Transverse colon (tissue), 4 donors: ENCODE data around the gene R3HDML. TPM values are rescaled to one million over a fixed set of nuclear protein-coding genes. Genes with fewer than 3 reads are reported as not detected.

ENCODE experiments used
- DNase-seq: peaks from one replicate; pipeline ENCODE4 v3.0.0-alpha.2; 2019
- H3K27ac ChIP-seq, 4 donors: fragments of 200-600 bp; sonication (generic); 2 replicates each; pipeline ENCODE4 v1.5.1; 2016 to 2018; ENCODE audit warnings: inconsistent platforms in 4 of 4
- H3K27me3 ChIP-seq: fragments of 200-600 bp; sonication (generic); 2 replicates; pipeline ENCODE4 v1.5.1; 2017; ENCODE audit warnings: inconsistent platforms
- H3K36me3 ChIP-seq, 4 donors: fragments of 200-600 bp; sonication (generic); 2 replicates each; pipeline ENCODE4 v1.5.1; 2017 to 2019; ENCODE audit warnings: inconsistent platforms in 4 of 4
- H3K4me1 ChIP-seq, 4 donors: fragments of 200-600 bp; sonication (generic); 2 replicates each; pipeline ENCODE4 v1.5.1; 2017 to 2020; ENCODE audit warnings: inconsistent platforms in 4 of 4
- H3K4me3 ChIP-seq, 4 donors: fragments of 200-600 bp; sonication (generic); 1 replicate in 1 of 4; 2 replicates in 3 of 4; pipeline versions ENCODE4 v1.5.1 to v1.6.1; 2017 to 2019; ENCODE audit warnings: inconsistent platforms in 4 of 4
- H3K9me3 ChIP-seq, 2 donors: fragments of 200-600 bp; sonication (generic); 2 replicates each; pipeline ENCODE4 v1.5.1; 2017 to 2019; ENCODE audit warnings: inconsistent platforms in 2 of 2
- EP300 ChIP-seq: sonication (generic); formaldehyde crosslinking; IDR thresholded peaks from one replicate; pipeline ENCODE4 v1.6.1; 2017; ENCODE audit warnings: antibody characterized with exemption, low read depth
- POLR2A ChIP-seq: fragments of 450-650 bp; IDR thresholded peaks from one replicate; pipeline ENCODE4 v1.6.1; 2016; ENCODE audit warnings: antibody characterized with exemption, mild to moderate bottlenecking, moderate library complexity
- POLR2AphosphoS5 ChIP-seq, 3 donors: sonication (generic); formaldehyde crosslinking; IDR thresholded peaks; one replicate each; pipeline ENCODE4 v1.6.1; 2016; ENCODE audit warnings: antibody characterized with exemption in 3 of 3
- WGBS, 2 donors: methylation state at CpG; one replicate each; pipeline ENCODE4 v1.1.5; 2018; ENCODE audit warnings: low coverage in 1 of 2; 5-methylcytosine and 5-hydroxymethylcytosine counted together
- in situ Hi-C, 4 donors: fragments of 200-750 bp; cut with MboI; loops; one replicate each; pipeline versions ENCODE4 v1.15.0 to v1.15.1; 2017; ENCODE audit warnings: low sequenced_read_pairs in 3 of 4, low pct_ligation_motif_present in 1 of 4, low pct_unique_long_range_greater_than_20kb in 1 of 4
- intact Hi-C: fragments of 100-400 bp; cut with DNase I; formaldehyde crosslinking; loops from one replicate; pipeline ENCODE4 v1.15.1; 2023; ENCODE audit warnings: low total_unique reads
- total RNA-seq, 4 donors: library from RNA; depleted of rRNA; stranded (reverse); fragments of >200 nt; gene quantifications; one replicate each; pipeline ENCODE4 v1.1.0, GENCODE V29; 2016
- TF ChIP-seq, protein P1 (sequence below), 5 experiments: fragments of 200-600 bp in 3 of 5; fragments of 450-650 bp in 2 of 5; sonication (generic) in 3 of 5; IDR thresholded peaks; 1 replicate in 2 of 5; 2 replicates in 3 of 5; pipeline ENCODE4 v1.5.1; 2016 to 2017; ENCODE audit warnings: antibody characterized with exemption in 5 of 5, inconsistent platforms in 3 of 5, mild to moderate bottlenecking in 2 of 5, moderate library complexity in 1 of 5

R3HDML gene
- total RNA-seq, 4 donors from 2014 or later, result not detected

DNA sequence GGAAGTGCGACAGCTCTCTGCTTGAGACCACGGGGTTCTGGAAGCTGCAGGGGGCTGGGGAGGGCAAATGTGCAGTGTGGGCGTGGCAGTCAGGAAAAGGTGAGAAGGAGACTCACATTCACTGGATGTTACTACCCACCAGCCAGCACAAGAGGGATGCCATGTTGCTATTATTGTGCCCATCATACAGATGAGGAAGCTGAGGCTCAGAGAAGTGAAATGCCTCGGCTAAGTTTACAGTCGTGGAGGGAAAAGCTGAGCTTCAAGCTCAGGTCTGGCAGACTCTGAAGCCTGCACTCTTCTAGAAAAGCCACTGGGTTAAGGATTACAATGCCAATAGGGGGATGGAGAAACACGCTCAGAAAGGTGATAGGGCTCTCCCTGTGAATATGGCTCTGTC, 53.0 kb downstream of the R3HDML start:
- Histone ChIP-seq H3K4me1 (peaks cover 0 to 49% (median 26%) of the 10 kb centered on the region in 4 donors), H3K4me3 (no peak overlapping the region), H3K27ac (no peak overlapping the region), H3K9me3 (no peaks in the 10 kb centered on the region), H3K36me3 (no peaks in the 10 kb centered on the region), H3K27me3 (peaks cover 14% of the 10 kb centered on the region)
- TF ChIP-seq EP300 (no peak), POLR2AphosphoS5 (IDR thresholded peaks at IDR 0.05) (no peak)
- TF ChIP-seq, protein P1, sequence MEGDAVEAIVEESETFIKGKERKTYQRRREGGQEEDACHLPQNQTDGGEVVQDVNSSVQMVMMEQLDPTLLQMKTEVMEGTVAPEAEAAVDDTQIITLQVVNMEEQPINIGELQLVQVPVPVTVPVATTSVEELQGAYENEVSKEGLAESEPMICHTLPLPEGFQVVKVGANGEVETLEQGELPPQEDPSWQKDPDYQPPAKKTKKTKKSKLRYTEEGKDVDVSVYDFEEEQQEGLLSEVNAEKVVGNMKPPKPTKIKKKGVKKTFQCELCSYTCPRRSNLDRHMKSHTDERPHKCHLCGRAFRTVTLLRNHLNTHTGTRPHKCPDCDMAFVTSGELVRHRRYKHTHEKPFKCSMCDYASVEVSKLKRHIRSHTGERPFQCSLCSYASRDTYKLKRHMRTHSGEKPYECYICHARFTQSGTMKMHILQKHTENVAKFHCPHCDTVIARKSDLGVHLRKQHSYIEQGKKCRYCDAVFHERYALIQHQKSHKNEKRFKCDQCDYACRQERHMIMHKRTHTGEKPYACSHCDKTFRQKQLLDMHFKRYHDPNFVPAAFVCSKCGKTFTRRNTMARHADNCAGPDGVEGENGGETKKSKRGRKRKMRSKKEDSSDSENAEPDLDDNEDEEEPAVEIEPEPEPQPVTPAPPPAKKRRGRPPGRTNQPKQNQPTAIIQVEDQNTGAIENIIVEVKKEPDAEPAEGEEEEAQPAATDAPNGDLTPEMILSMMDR (IDR thresholded peaks at IDR 0.05), result no peak
- in situ Hi-C loops (loop anchor here (5.0 to 25.0 kb wide), 5 partner anchors 72 to 225 kb away; partner anchors contain the start of gene OSER1 (in 1 of the 4)), intact Hi-C loops (loop anchor here (10.0 kb wide), 1 partner anchor 345 kb away; no protein-coding TSS in a partner anchor)
- WGBS, 2 donors, result 71 to 79% methylated on average over 3 to 6 of the region's 6 CpGs
- DNase-seq, result no peak

DNA sequence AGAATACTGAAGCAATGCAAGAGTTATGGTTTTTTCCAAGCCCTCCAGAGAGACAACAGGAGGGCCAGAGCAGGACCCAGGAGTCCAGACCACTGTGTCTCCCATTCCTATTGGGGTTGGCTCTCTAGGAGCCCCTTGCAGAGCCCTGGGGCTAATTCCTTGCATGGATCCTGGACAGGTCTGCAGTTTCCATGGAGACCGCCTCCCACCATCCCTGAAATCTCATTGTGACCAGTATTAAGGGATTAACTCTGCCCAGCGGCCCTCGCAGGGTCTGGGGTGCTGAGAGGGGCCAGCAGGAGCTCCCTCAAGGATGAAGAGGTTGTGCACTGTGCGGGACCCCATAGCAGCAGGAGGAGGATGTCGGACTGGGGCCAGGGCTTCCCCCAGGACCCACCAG, 53.4 kb downstream of the R3HDML start:
- Histone ChIP-seq H3K27ac (no peak overlapping the region), H3K4me3 (no peak overlapping the region), H3K36me3 (no peaks in the 10 kb centered on the region), H3K9me3 (no peaks in the 10 kb centered on the region), H3K4me1 (peaks cover 0 to 50% (median 27%) of the 10 kb centered on the region in 4 donors), H3K27me3 (peaks cover 14% of the 10 kb centered on the region)
- TF ChIP-seq POLR2A (no peak), POLR2AphosphoS5 (IDR thresholded peaks at IDR 0.05) (no peak), EP300 (no peak)
- TF ChIP-seq, protein P1 (IDR thresholded peaks at IDR 0.05), result no peak
- intact Hi-C loops, result no loop called here
- WGBS, 2 donors, result 87% methylated on average over 5 of the region's 5 CpGs; no CpG with 5 or more reads in 1 of the 2 donors
- in situ Hi-C loops, result loop anchor here in 2 of 4 donors (25.0 kb wide), 1 partner anchor 222 kb away; no protein-coding TSS in a partner anchor
- no peak for DNase-seq

DNA sequence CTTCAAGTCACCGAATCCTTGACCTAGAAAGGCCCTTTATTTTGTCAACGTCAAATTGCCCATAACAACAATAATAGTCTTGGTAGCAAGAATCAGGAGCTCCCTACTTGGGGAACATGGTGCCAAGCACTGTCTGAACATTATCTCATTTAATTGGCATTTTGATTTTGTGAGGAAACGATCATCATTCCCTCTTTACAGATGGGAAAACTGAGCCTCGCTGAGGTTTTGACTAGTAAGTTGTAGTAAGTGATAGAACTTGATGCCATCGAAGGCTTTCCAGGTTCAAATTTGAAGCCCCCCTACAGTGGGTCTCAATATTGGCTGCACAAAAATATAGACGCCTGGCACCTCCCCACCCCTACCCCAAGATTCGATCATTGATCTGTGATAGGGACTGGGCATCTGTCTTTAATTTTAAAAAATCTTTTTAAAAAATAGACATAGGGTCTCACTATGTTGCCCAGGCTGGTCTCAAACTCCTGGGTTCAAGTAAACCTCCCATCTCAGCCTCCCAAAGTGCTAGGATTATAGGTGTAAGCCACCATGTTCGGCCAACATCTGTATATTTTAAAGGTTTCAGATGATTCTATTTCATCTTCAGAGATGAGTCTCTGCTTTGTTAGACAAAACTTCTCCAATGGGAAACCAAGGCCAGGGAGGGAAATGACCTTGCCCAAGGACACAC, 55.4 kb downstream of the R3HDML start:
- Histone ChIP-seq H3K4me1 (peaks cover 0 to 47% (median 25%) of the 10 kb centered on the region in 4 donors), H3K27ac (peak overlapping the region; percentile 73 to 82 (median 79)), H3K36me3 (no peaks in the 10 kb centered on the region), H3K9me3 (no peaks in the 10 kb centered on the region), H3K4me3 (no peak overlapping the region), H3K27me3 (no peaks in the 10 kb centered on the region)
- TF ChIP-seq, protein P1 (IDR thresholded peaks at IDR 0.05), result no peak
- TF ChIP-seq POLR2AphosphoS5 (IDR thresholded peaks at IDR 0.05) (no peak), POLR2A (no peak), EP300 (no peak)
- in situ Hi-C loops (loop anchor here in 2 of 4 donors (25.0 kb wide), 1 partner anchor 220 kb away; no protein-coding TSS in a partner anchor), intact Hi-C loops (no loop called here)
- DNase-seq, result no peak
- 91 to 92% methylated on average over 6 to 8 of the region's 8 CpGs for WGBS, 2 donors

DNA sequence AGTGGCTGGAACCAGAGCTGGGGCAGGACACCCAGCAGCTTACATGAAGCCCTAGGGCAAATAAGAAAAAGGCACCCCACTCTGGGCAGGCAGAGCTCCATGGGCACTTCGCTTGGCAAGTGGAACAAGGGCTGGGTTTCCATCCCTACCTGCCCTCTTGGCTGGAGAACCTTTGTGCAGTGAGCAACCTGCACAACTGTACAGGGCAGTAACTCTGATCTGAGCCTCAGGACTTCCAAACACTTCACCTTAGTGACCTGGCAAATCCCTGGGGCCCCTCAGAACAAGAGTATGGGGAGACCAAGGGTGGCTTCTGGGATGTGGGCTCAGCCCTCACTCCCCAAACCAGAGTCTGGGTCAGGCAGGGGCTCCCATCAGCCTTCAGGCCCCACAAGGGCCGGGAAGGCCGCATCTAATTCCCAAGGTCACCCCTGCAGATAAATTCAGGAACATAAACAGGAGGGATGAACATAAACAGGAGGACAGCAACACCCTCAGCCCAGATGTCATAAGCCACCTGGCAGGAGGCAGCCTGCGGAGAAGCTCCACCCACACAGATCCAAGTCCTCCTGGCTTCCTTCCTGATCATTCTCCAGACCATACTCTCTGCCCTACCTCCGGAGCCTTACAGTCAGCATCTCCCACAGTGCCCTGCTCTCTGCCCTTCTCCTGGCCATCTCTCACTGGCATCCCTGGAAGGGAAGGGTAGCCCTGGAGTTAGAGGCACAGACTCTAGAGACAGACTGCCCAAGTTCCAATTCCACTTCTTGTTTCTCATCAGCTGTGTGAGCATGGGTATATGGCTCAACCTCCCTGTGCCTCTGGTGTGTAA, 56.1 kb downstream of the R3HDML start:
- no peaks in the 10 kb centered on the region for H3K9me3 ChIP-seq
- H3K27me3 ChIP-seq, result no peaks in the 10 kb centered on the region
- DNase-seq, result peak; percentile 78
- in situ Hi-C loops, result loop anchor here in 2 of 4 donors (25.0 kb wide), 1 partner anchor 219 kb away; no protein-coding TSS in a partner anchor
- H3K4me1 ChIP-seq, result peaks cover 0 to 45% (median 23%) of the 10 kb centered on the region in 4 donors
- no peaks in the 10 kb centered on the region for H3K36me3 ChIP-seq
- no peak overlapping the region for H3K4me3 ChIP-seq
- 51% methylated on average over 5 of the region's 5 CpGs; no CpG with 5 or more reads in 1 of the 2 donors for WGBS, 2 donors
- TF ChIP-seq POLR2A (no peak), POLR2AphosphoS5 (IDR thresholded peaks at IDR 0.05) (peak in 2 of 3 donors; percentile 64 to 74)
- H3K27ac ChIP-seq, result peak overlapping the region; percentile 73 to 82 (median 79)
- intact Hi-C loops, result no loop called here
